Loucy (cell line): ENCODE measurements around the gene FSD1L.

ENCODE experiments used
- CTCF ChIP-seq: fragments of 200-600 bp; sonication (generic); conservative IDR thresholded peaks from 2 replicates; pipeline ENCODE4 v1.5.1; 2014; ENCODE audit warnings: mild to moderate bottlenecking, antibody characterized with exemption, low read length
- EZH2phosphoT487 ChIP-seq: fragments of 200-600 bp; IDR thresholded peaks from 2 replicates; pipeline ENCODE4 v1.6.1; 2018; ENCODE audit warnings: antibody characterized with exemption, mild to moderate bottlenecking, moderate library complexity, borderline replicate concordance

GRCh38 chr9:105447386-105447813, 434 bp upstream of the FSD1L start:
- TF ChIP-seq CTCF (no peak), EZH2phosphoT487 (no peak)
